C4-2B (cell line): Measurements from ENCODE around the gene CPTP.

Experiments
- H3K27ac ChIP-seq: fragments of 450-650 bp; 2 replicates; pipeline ENCODE4 v1.5.1; 2017
- ZFX ChIP-seq: fragments of 450-650 bp; IDR thresholded peaks from 2 replicates; pipeline ENCODE4 v1.6.1; 2017
- TF ChIP-seq, protein P1 (sequence below): fragments of 450-650 bp; conservative IDR thresholded peaks from 2 replicates; pipeline ENCODE4 v1.5.1; 2017; ENCODE audit warnings: mild to moderate bottlenecking

The CPTP gene

DNA sequence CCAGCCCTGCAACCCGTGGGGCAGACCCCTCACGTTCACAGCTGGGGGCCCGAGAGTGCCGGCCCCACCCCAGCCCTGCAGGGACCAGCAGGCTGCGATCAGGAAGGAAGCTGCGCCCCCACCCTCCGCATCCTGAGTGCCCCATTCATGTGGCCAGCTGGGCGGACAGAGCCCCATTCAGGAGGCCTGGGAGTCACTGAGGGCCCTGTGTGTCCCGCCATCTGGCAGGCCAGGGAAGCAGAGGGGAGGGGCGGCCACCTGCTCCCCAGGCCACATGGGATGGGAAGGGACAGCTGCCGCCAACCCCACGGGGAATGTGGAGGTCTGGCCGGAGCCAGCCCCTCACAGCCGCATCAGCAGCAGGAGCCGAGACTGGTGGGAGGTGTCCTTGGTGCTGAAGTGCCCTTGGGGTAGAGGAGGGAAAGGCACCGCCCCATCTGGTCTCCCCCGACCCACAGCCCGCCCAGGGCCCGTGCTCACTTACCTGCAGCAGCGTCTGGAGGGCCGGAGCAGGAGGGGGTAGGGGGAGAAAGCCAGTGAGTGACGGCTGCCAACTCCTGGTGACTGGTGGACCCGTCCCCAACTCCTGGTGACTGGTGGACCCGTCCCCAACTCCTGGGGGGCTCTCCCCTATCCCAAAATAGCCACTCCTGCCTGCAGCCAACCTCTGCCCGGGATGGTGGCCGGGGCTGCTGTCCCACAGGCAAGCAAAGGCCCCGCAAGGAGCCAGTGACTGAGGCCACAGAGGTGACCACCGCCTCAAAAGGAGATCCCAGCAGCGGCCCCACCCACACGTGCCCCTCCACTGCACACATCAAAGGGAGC, 25.5 kb upstream of the CPTP start:
- TF ChIP-seq, protein P1, sequence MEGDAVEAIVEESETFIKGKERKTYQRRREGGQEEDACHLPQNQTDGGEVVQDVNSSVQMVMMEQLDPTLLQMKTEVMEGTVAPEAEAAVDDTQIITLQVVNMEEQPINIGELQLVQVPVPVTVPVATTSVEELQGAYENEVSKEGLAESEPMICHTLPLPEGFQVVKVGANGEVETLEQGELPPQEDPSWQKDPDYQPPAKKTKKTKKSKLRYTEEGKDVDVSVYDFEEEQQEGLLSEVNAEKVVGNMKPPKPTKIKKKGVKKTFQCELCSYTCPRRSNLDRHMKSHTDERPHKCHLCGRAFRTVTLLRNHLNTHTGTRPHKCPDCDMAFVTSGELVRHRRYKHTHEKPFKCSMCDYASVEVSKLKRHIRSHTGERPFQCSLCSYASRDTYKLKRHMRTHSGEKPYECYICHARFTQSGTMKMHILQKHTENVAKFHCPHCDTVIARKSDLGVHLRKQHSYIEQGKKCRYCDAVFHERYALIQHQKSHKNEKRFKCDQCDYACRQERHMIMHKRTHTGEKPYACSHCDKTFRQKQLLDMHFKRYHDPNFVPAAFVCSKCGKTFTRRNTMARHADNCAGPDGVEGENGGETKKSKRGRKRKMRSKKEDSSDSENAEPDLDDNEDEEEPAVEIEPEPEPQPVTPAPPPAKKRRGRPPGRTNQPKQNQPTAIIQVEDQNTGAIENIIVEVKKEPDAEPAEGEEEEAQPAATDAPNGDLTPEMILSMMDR, result no peak
- no peak for TF ChIP-seq ZFX

DNA sequence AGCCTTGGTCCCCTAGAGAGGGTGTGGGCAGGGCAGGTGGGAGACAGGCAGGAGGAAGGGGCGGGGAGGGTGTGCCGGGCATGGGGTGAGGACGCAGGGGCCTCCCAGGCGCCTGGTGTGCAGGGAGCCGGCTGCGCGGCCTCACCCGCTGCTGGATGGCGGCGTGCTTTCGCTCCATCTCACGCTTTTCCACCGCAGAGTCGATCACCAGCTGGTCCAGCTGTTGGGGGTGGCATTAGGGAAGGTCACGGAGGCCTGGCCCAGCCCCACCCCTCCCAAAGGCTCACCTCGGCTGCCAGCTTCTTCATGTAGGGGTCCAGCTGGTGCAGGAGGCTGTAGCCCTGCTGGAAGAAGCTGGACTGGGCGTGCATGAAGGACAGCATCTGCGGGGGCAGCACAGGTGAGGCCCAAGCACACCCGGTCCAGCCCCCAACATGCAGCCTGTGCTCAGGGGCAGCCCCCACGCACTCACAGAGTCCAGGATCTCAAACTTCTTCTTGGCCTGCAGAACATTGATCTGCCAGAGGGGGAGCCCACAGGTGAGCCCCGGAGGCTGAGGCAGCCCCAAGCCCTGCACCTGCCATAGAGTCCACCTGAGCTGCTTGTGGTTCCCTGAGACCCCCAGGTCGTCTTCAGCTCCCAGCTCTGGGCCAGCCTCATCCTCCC, 24.8 kb upstream of the CPTP start:
- TF ChIP-seq, protein P1, result peak; percentile 53
- no peak for TF ChIP-seq ZFX
- H3K27ac ChIP-seq, result peak overlapping the region; percentile 27

More for the DNA sequence above, 25.5 kb upstream of the CPTP start:
- no peak overlapping the region; the same call in 1 of the 2 replicates for H3K27ac ChIP-seq

DNA sequence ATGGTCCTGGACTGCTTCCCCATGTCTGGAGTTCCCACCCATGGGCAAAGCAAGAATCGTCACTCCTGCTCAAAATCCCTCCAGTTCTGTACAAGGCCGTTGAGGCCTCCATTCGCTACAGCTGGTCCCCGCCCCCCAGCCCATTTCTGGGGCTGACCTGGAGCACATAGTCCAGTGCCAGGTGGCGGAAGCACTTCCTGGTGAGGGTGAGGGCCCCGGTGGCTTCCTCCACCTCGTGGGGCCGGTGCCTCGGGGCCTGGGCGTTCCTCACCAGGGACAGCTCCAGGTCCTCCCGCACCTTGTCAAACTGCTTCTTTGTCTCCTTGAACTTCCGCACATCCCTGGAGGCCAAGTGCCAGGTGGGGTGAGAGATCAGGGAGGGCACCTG, 24.3 kb upstream of the CPTP start:
- TF ChIP-seq ZFX, result no peak
- H3K27ac ChIP-seq, result peak overlapping the region; percentile 27

DNA sequence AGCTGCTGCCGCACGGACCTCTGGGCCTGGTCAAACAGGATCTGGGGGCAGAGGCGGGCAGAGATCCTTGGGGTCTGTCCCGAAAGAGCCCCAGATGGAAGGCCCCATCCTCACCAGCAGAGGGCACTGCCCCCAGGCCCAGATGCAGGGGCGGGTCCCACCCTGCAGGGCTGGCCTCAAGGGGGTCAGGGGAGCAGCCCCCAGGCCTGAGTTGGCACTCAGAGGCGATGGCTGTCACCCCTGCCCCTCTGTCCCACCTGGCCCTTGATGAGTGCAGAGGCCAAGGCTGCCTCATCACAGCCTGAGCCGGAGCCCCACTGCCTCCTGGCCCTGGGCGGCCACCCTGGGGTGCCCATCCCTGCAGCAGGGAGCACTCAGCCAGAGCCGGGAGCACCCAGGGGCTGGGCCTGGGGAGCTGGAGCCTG, 22.6 kb upstream of the CPTP start:
- H3K27ac ChIP-seq, result no peak overlapping the region; the same call in 1 of the 2 replicates
- no peak for TF ChIP-seq ZFX
- TF ChIP-seq, protein P1, result peak; percentile 77

DNA sequence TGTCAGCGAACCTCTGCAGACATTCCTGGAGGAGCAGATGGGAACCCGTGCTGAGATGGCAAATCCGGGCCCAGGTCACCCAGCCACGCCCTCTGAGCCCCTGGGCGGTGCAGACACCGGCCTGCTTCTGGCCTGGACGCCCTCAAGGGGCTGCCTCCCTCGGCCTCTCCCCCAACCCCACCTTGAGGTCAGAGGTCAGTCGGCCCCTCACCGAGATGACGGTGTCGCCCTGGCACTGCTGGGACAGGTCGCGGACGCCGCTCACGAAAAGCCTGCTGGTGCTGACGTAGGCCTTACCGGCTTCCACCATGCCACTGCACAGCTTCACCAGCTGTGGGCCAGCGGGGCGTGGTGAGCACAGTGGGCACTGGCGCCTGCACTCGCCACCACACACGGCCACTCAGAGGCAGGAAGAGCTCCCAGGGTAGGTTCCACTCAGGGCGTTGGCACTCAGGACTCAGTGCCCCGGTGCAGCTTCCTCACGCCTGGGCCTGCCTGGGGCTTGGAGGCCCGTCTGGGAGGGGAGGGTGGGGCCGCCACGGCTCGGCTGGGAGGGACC, 21.6 kb upstream of the CPTP start:
- no peak overlapping the region for H3K27ac ChIP-seq
- TF ChIP-seq, protein P1, result no peak
- TF ChIP-seq ZFX, result no peak

DNA sequence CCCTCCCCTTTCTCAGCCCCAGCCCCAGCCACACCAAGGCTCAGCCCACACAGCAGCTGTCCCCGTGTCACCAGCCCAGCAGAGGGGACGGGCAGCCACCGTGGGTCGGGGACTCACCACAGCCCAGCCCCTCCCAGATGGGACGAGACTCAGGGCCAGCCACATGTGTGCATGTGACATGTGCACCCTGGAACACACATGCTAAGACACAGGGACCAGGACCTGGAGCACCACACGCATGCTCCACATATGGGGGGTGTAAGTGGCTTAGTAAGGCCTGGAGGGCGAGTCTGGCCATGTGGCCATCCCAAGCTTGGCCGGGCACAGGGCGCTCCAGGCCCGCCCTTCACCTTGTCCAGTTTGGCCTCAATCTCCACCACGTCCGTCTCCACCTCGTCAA, 20.9 kb upstream of the CPTP start:
- H3K27ac ChIP-seq, result peak overlapping the region; percentile 99
- TF ChIP-seq ZFX, result no peak
- TF ChIP-seq, protein P1, result no peak

DNA sequence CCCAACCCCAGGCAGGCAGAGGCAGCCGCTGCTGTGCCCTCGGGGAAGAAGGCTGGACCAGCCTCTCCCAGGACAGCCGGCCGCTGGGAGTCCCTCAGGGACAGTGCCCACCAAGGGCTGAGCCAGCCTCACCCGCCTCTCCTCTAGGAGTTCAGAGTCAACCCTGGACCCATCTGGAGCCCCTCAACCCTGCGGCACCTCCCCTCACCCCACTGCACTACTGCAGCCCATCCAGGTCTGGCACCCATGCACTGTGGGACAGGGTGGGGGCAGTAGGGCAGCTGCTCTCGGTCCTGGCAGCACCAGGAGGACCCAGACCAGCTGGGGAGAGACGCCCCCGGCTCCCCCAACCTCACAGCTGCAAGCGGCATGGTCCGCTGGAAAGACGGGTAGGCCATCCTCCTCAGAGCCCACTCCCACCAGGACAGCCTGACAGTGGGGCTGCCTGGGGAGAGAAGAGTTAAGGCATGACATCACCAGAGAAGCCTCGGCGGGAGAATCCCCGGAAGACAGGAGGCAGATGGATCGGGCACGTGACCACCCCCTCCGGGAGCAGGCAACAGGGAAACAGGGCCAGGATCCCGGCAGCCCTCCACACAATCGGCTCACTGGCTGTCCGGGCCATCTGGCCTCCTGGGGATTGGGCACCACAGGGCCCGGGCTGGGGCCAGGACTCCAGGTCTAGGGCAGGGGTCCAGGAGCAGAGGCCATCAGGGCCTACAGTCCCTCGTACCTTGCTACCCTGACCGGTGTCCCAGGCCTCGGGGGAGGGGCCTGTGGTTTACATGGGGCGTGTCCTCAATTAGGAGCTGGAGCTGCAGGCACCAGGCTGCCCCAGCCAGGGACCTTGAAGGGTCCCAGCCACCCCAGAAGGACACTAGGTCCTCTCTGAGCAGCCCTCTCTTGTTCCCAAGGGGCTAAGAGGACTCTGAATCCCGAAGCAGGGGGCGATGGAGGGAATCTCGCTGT, 20.0 kb upstream of the CPTP start:
- H3K27ac ChIP-seq, result peak overlapping the region; percentile 99
- TF ChIP-seq, protein P1, result no peak
- TF ChIP-seq ZFX, result no peak
